Colonic mucosa (tissue), 4 donors: ENCODE measurements around the gene EFCAB12. TPM values are rescaled to one million over a fixed set of nuclear protein-coding genes. Genes with fewer than 3 reads are reported as not detected.

Experiments used
- DNase-seq: peaks from one replicate; pipeline ENCODE4 v3.0.0-alpha.2; 2020
- H3K27ac ChIP-seq: fragments of 200-600 bp; one replicate; pipeline ENCODE4 v1.8.0; 2021
- H3K27me3 ChIP-seq: fragments of 200-600 bp; one replicate; pipeline ENCODE4 v1.8.0; 2021
- H3K36me3 ChIP-seq: fragments of 200-600 bp; one replicate; pipeline ENCODE4 v1.8.0; 2021
- H3K4me1 ChIP-seq: fragments of 200-600 bp; one replicate; pipeline ENCODE4 v1.8.0; 2021; ENCODE audit warnings: mild to moderate bottlenecking
- H3K4me3 ChIP-seq: fragments of 200-600 bp; one replicate; pipeline ENCODE4 v1.8.0; 2021
- H3K9ac ChIP-seq, 2 donors: one replicate each; pipeline ENCODE4 v1.7.0; 2013; ENCODE audit warnings: control low read depth in 2 of 2, low read depth in 2 of 2, low read length in 2 of 2
- H3K9me3 ChIP-seq: fragments of 200-600 bp; one replicate; pipeline ENCODE4 v1.8.0; 2021
- CTCF ChIP-seq: fragments of 200-600 bp; IDR thresholded peaks from one replicate; pipeline ENCODE4 v1.8.0; 2022; ENCODE audit warnings: antibody characterized with exemption, mild to moderate bottlenecking
- intact Hi-C: fragments of 100-400 bp; cut with DNase I; formaldehyde crosslinking; loops from one replicate; pipeline ENCODE4 v1.14.1; 2022
- total RNA-seq, 2 donors: library from RNA; stranded (reverse); fragmentation: NEBNext Ultra II Directional in 1 of 2; extraction: Animal tissue kit (Norgen Biotek cat#: 25700) in 1 of 2; gene quantifications; one replicate each; pipeline ENCODE4 v1.2.1, GENCODE V29; 2021
- donor health status: healthy.
- donor health status: DM: no; HTN: no; CAD: no.
- donor health status: DM: no; HTN: no; CAD: no.

EFCAB12 gene
- total RNA-seq, 2 donors from 2014 or later = 0.16 to 0.47 TPM

- TF ChIP-seq CTCF = no peak
- Histone ChIP-seq H3K4me3 (no peak overlapping the region), H3K4me1 (no peaks in the 10 kb centered on the region), H3K9me3 (no peaks in the 10 kb centered on the region), H3K36me3 (no peaks in the 10 kb centered on the region), H3K27me3 (no peaks in the 10 kb centered on the region), H3K27ac (no peak overlapping the region), H3K9ac (no peak overlapping the region)
- intact Hi-C loops = no loop called here
- no peak for DNase-seq
Measured at GRCh38 chr3:129375099-129375498, 53.3 kb downstream of the EFCAB12 start.

- Histone ChIP-seq H3K9ac (no peak overlapping the region), H3K9me3 (no peaks in the 10 kb centered on the region), H3K27ac (no peak overlapping the region), H3K27me3 (no peaks in the 10 kb centered on the region), H3K4me1 (no peaks in the 10 kb centered on the region), H3K4me3 (no peak overlapping the region), H3K36me3 (no peaks in the 10 kb centered on the region)
- no peak for DNase-seq
- no peak for TF ChIP-seq CTCF
- intact Hi-C loops = no loop called here
Measured at GRCh38 chr3:129371041-129371826, 57.2 kb downstream of the EFCAB12 start.

GRCh38 chr3:129370248-129370964 lies 58.0 kb downstream of the EFCAB12 start:
- TF ChIP-seq CTCF = no peak
- Histone ChIP-seq H3K36me3 (no peaks in the 10 kb centered on the region), H3K4me3 (no peak overlapping the region), H3K9ac (no peak overlapping the region), H3K4me1 (no peaks in the 10 kb centered on the region), H3K9me3 (no peaks in the 10 kb centered on the region), H3K27me3 (no peaks in the 10 kb centered on the region), H3K27ac (no peak overlapping the region)
- intact Hi-C loops = no loop called here
- DNase-seq = no peak

- no peaks in the 10 kb centered on the region for H3K27me3 ChIP-seq
- H3K36me3 ChIP-seq = no peaks in the 10 kb centered on the region
- H3K9ac ChIP-seq = no peak overlapping the region
- no peak for DNase-seq
- intact Hi-C loops = no loop called here
- TF ChIP-seq CTCF = no peak
- H3K9me3 ChIP-seq = no peaks in the 10 kb centered on the region
- H3K4me3 ChIP-seq = no peak overlapping the region
- no peak overlapping the region for H3K27ac ChIP-seq
- H3K4me1 ChIP-seq = no peaks in the 10 kb centered on the region
Measured at GRCh38 chr3:129369711-129370110, 58.7 kb downstream of the EFCAB12 start.

GRCh38 chr3:129367821-129368220 lies 60.6 kb downstream of the EFCAB12 start:
- Histone ChIP-seq H3K36me3 (no peaks in the 10 kb centered on the region), H3K4me3 (no peak overlapping the region), H3K9ac (no peak overlapping the region), H3K27me3 (no peaks in the 10 kb centered on the region), H3K4me1 (no peaks in the 10 kb centered on the region), H3K9me3 (no peaks in the 10 kb centered on the region), H3K27ac (no peak overlapping the region)
- no peak for DNase-seq
- TF ChIP-seq CTCF = no peak
- intact Hi-C loops = no loop called here
